ENCODE results near the gene ENTREP3.

Gene ENTREP3

GRCh38 chr1:155254228-155254713, 1.0 kb downstream of the ENTREP3 start:
- Histone ChIP-seq H3K27ac (ENCODE audit: low read depth, low read length) (no peak overlapping the region), H3K9me2 (replicated peaks; ENCODE audit: control insufficient read depth, low read length) (no peaks in the 10 kb centered on the region), H3K9me3 (ENCODE audit: control insufficient read depth, insufficient read depth, low read length) (no peaks in the 10 kb centered on the region), H3K4me2 (ENCODE audit: low read length) (peak overlapping the region; percentile 98), H3K4me3 (ENCODE audit: low read length) (peak overlapping the region; percentile 95), H3K79me2 (ENCODE audit: control insufficient read depth, low read length) (peaks cover 13% of the 10 kb centered on the region), H3K4me1 (ENCODE audit: control insufficient read depth, low read length) (peaks cover 38% of the 10 kb centered on the region), H3K27me3 (ENCODE audit: control insufficient read depth, low read length) (no peaks in the 10 kb centered on the region), H3K36me3 (ENCODE audit: control insufficient read depth, low read length) (peaks cover 28% of the 10 kb centered on the region), H4K20me1 (ENCODE audit: control insufficient read depth, insufficient read depth, low read depth, low read length) (no peaks in the 10 kb centered on the region), H3F3A (ENCODE audit: control insufficient read depth, insufficient read depth) (peaks cover 11% of the 10 kb centered on the region)
- no peak for TF ChIP-seq EZH2phosphoT487 (IDR thresholded peaks at IDR 0.05; ENCODE audit: borderline replicate concordance, low read length)
- no peak for TF ChIP-seq CTCF (IDR thresholded peaks at IDR 0.05; ENCODE audit: low read depth, low read length, poor library complexity, severe bottlenecking)

GRCh38 chr1:155253797-155254196, 1.5 kb downstream of the ENTREP3 start:
- H3K4me2 ChIP-seq (ENCODE audit: low read length): peak overlapping the region; percentile 98
- no peak overlapping the region for H3K27ac ChIP-seq (ENCODE audit: low read depth, low read length)
- peak overlapping the region; percentile 95 for H3K4me3 ChIP-seq (ENCODE audit: low read length)
- H3F3A ChIP-seq (ENCODE audit: control insufficient read depth, insufficient read depth): peaks cover 11% of the 10 kb centered on the region
- H4K20me1 ChIP-seq (ENCODE audit: control insufficient read depth, insufficient read depth, low read depth, low read length): no peaks in the 10 kb centered on the region
- H3K9me2 ChIP-seq (replicated peaks; ENCODE audit: control insufficient read depth, low read length): no peaks in the 10 kb centered on the region
- no peak for TF ChIP-seq CTCF (IDR thresholded peaks at IDR 0.05; ENCODE audit: low read depth, low read length, poor library complexity, severe bottlenecking)
- TF ChIP-seq EZH2phosphoT487 (IDR thresholded peaks at IDR 0.05; ENCODE audit: borderline replicate concordance, low read length): no peak
- H3K27me3 ChIP-seq (ENCODE audit: control insufficient read depth, low read length): no peaks in the 10 kb centered on the region
- peaks cover 27% of the 10 kb centered on the region for H3K36me3 ChIP-seq (ENCODE audit: control insufficient read depth, low read length)
- peaks cover 38% of the 10 kb centered on the region for H3K4me1 ChIP-seq (ENCODE audit: control insufficient read depth, low read length)
- no peaks in the 10 kb centered on the region for H3K9me3 ChIP-seq (ENCODE audit: control insufficient read depth, insufficient read depth, low read length)
- H3K79me2 ChIP-seq (ENCODE audit: control insufficient read depth, low read length): peaks cover 13% of the 10 kb centered on the region

GRCh38 chr1:155253208-155253607, 2.1 kb downstream of the ENTREP3 start:
- peaks cover 24% of the 10 kb centered on the region for H3K36me3 ChIP-seq (ENCODE audit: control insufficient read depth, low read length)
- TF ChIP-seq EZH2phosphoT487 (IDR thresholded peaks at IDR 0.05; ENCODE audit: borderline replicate concordance, low read length): no peak
- TF ChIP-seq CTCF (IDR thresholded peaks at IDR 0.05; ENCODE audit: low read depth, low read length, poor library complexity, severe bottlenecking): no peak
- H3K9me3 ChIP-seq (ENCODE audit: control insufficient read depth, insufficient read depth, low read length): no peaks in the 10 kb centered on the region
- H3K4me2 ChIP-seq (ENCODE audit: low read length): peak overlapping the region; percentile 98
- peaks cover 11% of the 10 kb centered on the region for H3F3A ChIP-seq (ENCODE audit: control insufficient read depth, insufficient read depth)
- H3K4me1 ChIP-seq (ENCODE audit: control insufficient read depth, low read length): peaks cover 38% of the 10 kb centered on the region
- no peak overlapping the region for H3K27ac ChIP-seq (ENCODE audit: low read depth, low read length)
- H4K20me1 ChIP-seq (ENCODE audit: control insufficient read depth, insufficient read depth, low read depth, low read length): no peaks in the 10 kb centered on the region
- no peaks in the 10 kb centered on the region for H3K27me3 ChIP-seq (ENCODE audit: control insufficient read depth, low read length)
- H3K4me3 ChIP-seq (ENCODE audit: low read length): peak overlapping the region; percentile 95
- H3K9me2 ChIP-seq (replicated peaks; ENCODE audit: control insufficient read depth, low read length): no peaks in the 10 kb centered on the region
- peaks cover 13% of the 10 kb centered on the region for H3K79me2 ChIP-seq (ENCODE audit: control insufficient read depth, low read length)

Measured in DOHH2 (cell line).